ENCODE data around the gene LRCH1.

DNA sequence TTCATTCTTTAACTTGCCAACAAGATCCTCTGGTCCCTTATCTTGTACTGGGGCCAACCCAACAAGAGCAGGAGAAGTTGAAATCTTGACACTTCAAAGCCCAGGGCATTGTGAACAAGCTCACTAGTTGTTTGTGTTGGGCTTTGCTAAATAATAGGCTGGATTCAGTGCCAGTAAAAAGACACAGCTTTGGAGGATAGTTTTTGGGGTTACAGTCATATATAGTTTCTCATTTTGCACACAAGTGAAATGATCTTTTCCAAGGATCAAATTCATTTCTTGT lies 30.3 kb upstream of the LRCH1 start:
- no peak for TF ChIP-seq EZH2 (IDR thresholded peaks at IDR 0.05; ENCODE audit: low read length, missing control alignments)
- TF ChIP-seq, protein P1, sequence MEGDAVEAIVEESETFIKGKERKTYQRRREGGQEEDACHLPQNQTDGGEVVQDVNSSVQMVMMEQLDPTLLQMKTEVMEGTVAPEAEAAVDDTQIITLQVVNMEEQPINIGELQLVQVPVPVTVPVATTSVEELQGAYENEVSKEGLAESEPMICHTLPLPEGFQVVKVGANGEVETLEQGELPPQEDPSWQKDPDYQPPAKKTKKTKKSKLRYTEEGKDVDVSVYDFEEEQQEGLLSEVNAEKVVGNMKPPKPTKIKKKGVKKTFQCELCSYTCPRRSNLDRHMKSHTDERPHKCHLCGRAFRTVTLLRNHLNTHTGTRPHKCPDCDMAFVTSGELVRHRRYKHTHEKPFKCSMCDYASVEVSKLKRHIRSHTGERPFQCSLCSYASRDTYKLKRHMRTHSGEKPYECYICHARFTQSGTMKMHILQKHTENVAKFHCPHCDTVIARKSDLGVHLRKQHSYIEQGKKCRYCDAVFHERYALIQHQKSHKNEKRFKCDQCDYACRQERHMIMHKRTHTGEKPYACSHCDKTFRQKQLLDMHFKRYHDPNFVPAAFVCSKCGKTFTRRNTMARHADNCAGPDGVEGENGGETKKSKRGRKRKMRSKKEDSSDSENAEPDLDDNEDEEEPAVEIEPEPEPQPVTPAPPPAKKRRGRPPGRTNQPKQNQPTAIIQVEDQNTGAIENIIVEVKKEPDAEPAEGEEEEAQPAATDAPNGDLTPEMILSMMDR (conservative IDR thresholded peaks at IDR 0.05 in 1 of 2, IDR thresholded peaks at IDR 0.05 in 1 of 2; ENCODE audit: low read depth in 1 of 2, low read length in 2 of 2) = no peak

Measured in fibroblast of lung (primary cell).